GM10266 (cell line): ENCODE measurements around the gene ARL2BP.
"Not testable (repeated sequence)": the region's sequence is repeated elsewhere in the genome, so short reads cannot be mapped to it uniquely, and the experiment has no call there.

Experiments
- DNase-seq: peaks from one replicate; pipeline ENCODE4 v3.0.0; 2012; ENCODE audit errors: extremely low spot score
- CTCF ChIP-seq: IDR thresholded peaks from 2 replicates; pipeline ENCODE4 v1.5.1; 2012; ENCODE audit warnings: mild to moderate bottlenecking, low read depth; ENCODE audit not compliant: control insufficient read depth, insufficient read depth; ENCODE audit errors: missing control alignments

Gene ARL2BP

GRCh38 chr16:57264950-57265371, 19.9 kb downstream of the ARL2BP start:
- TF ChIP-seq CTCF: no peak
- no peak for DNase-seq

- no peak for TF ChIP-seq CTCF
- no peak for DNase-seq
Measured at GRCh38 chr16:57265850-57266530, 20.9 kb downstream of the ARL2BP start.

GRCh38 chr16:57266531-57267260, 21.6 kb downstream of the ARL2BP start:
- no peak for DNase-seq
- no peak for TF ChIP-seq CTCF

- DNase-seq: not testable (repeated sequence)
Measured at GRCh38 chr16:57267343-57267742, 22.3 kb downstream of the ARL2BP start.

- DNase-seq: no peak
- no peak for TF ChIP-seq CTCF
Measured at GRCh38 chr16:57268804-57269800, 24.0 kb downstream of the ARL2BP start.

- no peak for DNase-seq
- no peak for TF ChIP-seq CTCF
Measured at GRCh38 chr16:57270221-57271062, 25.4 kb downstream of the ARL2BP start.

- no peak for TF ChIP-seq CTCF
- no peak for DNase-seq
Measured at GRCh38 chr16:57271063-57271345, 25.9 kb downstream of the ARL2BP start.
